ENCODE results near the gene KRTAP12-1.

KRTAP12-1 gene

DNA sequence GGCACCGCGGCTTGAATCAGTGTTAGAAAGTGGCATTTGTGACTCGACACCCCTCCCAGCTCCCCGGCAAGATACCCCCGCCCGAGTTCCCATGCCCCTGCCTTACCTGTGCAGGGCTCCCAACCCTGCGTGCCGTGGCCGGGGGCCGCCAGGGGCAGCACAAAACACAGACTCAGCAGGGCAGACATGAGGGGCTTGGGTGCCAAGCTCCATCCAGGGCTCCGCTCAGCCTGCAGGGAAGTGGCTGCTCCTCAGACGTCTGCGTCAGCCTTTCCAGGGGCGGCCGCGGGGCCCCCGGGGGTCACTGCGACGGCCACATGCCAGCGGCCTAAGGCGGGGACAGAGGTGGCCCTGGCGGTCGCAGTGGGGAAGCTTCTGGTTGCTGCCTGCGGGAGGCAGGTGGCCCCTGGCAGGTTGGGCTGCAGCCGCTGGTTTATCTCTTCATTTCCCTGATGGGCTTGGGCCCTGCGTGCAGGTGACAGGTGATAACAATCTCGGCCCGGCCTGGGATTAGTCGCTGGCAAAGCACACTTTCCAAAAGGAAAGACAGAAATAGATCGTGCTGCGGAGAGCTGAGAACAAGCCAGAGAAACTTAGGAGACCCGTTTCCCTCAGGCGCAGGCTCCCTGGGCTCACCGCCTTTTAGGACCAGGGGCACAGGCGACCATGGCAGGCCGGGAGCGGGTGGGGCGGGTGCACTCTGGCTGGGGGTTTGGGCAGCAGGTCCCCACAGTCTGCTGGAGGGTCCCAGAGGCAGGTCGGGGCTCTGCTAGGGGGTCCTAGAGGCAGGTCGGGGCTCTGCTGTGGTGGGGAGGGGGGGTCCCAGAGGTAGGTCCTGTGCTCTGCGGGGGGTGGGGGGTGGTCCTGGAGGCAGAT lies 29.6 kb upstream of the KRTAP12-1 start, which contains the start of gene TSPEAR:
Gene TSPEAR, minus strand, starts transcription at position 246 of the 876 bp plus-strand sequence. Its CDS starts 58 bp downstream, at position 188.
- no peak for DNase-seq (ENCODE audit: low read depth, low spot score)

GRCh38 chr21:44710756-44711326 lies 28.9 kb upstream of the KRTAP12-1 start:
- no peak for DNase-seq (ENCODE audit: low read depth, low spot score)

DNA sequence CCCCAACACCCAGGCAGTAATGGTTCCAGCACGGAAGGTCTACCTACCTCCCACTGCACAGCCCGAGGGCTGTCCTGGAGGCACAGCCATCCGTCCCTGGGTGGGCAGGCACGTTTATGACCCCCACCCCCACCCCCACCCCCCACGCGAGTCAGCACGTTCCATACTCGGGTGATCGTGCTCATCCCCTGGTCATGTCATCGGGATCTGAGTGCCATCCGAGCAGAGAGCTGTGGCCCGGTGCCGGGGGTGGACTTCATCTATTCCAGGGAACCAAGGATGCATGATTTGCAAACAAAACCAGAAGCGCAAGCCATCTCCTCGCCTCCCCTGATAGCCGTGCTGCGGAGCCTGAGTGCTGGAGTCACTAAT lies 28.3 kb upstream of the KRTAP12-1 start:
- no peak for DNase-seq (ENCODE audit: low read depth, low spot score)

- no peak for DNase-seq (ENCODE audit: low read depth, low spot score)
These were observed 27.7 kb upstream of the KRTAP12-1 start for GRCh38 chr21:44709426-44710293.

- no peak for DNase-seq (ENCODE audit: low read depth, low spot score)
These were observed 27.0 kb upstream of the KRTAP12-1 start for GRCh38 chr21:44708866-44709425.

DNA sequence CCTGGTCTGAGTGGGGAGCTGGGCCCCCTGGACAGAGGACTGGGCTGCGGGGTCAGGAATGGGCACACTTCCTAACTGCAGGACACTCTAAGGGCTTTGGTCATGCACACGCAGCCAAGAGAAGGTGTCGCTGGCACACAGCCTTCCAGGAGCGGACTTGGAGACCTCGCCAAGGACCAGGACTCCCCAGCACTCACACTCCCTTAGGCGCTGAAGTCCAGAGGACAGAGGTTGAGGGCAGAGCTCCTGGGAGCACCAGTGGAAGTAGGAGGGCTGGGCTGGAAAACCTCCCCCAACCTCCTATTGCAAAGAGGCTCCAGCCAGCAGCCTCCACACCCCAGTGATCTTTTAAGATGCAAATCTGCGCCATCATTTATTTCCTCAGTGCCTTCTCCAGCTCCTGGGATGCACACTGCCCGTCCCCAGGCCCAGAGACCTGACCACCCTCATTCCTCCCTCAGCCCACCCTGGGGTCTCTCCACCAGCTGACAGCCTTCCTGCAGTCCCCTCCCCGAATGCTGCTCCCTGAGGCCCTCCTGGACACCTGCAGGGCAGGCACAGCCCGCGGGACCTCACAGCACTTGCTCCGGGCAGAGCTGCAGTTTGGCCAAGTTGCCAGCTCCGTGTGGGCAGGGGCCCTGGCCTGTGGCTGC lies 26.4 kb upstream of the KRTAP12-1 start:
- DNase-seq (ENCODE audit: low read depth, low spot score), result no peak

- no peak for DNase-seq (ENCODE audit: low read depth, low spot score)
These were observed 25.0 kb upstream of the KRTAP12-1 start for GRCh38 chr21:44706706-44707581.

DNA sequence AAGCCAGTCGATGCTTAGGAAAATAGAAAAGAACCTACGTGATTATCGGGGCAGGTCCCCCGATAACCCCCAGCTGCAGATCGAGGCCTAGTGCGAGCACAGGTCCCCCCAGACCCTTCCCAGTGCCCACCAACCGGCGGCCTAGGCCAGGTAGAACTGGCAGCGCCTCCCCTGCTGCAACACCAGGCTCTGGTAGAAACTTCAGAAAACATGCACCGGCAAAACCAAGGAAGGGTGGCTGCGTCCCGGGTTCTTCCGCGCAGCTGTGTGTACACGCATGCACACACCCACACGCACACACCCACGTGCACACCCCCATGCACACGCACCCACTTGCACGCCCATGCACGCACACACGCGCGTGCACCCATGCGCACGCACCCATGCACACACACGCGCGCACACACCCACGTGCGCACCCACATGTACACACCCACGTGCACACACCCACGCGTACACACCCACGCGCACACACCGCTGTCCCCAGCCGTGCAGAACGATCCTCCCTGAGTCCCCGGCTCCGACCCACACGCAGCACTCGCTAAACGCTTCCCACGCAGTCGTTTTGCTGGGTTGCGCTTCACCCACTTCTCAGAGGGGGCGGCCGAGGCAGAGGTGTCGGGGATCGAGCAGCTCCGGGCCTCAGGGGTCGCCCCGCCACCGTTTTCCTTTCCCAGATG lies 24.2 kb upstream of the KRTAP12-1 start:
- DNase-seq (ENCODE audit: low read depth, low spot score), result no peak

DNA sequence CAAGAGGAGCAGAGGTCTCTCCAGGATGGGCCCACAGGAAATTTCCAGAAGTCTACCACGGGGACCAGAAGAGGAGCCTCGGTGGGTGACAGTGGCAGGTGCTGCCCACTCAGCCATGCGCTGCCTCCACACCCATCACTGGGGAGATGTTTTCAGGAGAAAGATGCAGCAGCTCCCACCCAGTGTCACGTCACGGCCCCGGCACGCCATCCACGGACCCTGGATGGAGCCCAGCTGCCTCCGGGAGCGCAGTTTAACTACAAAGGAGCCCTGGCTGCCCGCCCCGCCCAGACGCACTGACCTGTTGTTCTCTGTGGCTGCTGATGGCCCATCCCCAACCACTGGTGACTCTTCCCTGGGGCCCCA lies 22.7 kb upstream of the KRTAP12-1 start:
- no peak for DNase-seq (ENCODE audit: low read depth, low spot score)

DNA sequence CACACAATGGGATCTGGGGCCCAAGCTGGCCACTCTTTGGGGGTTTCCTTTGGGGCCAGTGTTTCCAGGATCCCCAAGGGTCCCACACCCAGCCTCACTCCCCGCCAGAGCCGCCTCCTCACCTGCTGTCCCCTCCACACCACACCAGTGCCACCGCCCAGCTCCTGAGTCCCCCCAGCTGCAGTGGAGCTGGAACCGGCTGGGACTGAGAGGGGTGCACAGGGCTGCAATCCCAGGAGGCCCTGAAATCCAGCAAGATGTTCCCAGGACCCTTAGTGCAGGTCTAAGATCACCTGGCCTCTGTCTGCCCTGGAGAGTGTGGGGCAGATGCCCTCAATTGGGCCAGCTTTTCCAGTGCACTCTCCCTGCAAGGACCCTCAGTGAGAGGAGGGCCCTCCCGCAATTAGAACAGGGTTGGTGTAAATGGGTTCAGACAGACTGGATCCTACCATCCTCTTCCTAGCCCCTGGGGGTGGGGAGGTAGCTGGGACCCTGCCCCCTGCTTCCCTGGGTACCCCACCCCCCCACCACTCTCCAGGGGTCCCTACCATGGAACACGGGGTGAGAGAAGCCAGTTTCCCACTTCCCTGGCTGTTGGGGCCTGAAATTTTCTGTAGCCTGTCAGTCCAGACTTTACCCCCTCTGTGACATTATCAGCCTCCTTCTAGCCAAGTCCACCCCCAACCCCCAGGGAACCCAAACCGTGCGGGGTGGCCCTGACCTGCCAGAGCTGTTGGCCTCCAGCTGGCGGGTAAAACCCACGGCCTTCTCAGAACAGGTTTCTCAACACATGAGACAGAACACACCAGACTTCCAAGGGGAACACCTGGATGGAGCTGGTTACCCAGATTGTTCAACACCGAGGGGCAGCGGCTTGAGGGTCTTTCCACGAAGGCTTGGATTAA lies 22.0 kb upstream of the KRTAP12-1 start:
- no peak for DNase-seq (ENCODE audit: low read depth, low spot score)

DNA sequence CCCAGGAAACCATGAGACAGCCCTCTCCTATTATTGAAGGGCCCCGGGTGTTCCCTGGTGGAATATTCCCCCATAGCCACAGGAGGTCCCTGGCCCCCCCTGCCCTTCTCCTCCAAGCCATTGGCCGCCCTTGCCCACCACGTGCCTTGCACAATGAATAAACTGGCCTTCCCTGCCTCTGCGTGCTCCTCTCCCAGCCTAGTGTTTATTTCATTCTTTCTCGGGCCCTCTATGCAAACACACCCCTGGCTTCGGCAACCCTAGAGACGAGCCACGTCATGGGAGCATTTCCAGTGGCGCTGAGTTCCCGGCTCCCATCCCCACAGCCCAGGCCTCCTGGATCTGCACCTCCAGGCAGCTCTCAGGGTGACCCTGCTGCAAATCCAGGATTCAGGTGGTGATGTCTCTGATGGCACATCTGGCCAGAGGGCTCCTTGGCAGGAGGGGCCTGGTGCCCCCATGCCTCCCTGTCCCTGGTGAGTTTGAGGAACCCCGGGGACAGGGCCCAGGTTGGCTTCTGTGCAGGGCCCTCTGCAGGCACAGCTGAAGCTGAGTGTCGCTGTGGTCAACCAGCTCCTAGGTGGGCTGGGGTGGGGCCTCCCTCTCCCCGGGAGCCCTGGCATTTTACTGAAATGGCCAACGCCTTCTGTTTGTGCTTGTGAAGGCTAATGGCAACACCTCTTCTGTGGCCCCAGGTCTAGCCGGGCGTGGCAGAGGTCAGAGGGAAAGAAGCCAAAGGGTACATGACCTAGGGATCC lies 21.2 kb upstream of the KRTAP12-1 start:
- no peak for DNase-seq (ENCODE audit: low read depth, low spot score)

- DNase-seq (ENCODE audit: low read depth, low spot score), result no peak
These were observed 20.4 kb upstream of the KRTAP12-1 start for GRCh38 chr21:44702111-44702972.

DNA sequence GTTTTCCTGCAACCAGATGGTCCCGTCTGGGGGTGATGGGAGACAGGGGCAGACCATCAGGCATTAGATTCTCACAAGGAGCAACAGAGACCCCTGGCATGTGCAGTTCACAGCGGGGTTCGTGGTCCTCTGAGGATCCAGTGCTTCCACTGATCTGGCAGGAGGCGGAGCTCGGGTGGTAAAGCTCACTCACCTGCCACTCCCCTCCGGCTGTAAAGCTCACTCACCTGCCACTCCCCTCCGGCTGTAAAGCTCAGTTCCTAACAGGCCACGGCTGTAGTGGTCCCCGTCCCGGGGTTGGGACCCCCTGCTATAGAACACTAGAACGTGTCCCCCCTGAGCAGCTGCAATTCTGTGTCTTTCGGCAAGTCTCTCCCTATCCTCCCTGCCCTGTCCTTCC lies 19.6 kb upstream of the KRTAP12-1 start:
- no peak for DNase-seq (ENCODE audit: low read depth, low spot score)

GRCh38 chr21:44701023-44701400 lies 19.0 kb upstream of the KRTAP12-1 start:
- no peak for DNase-seq (ENCODE audit: low read depth, low spot score)

DNA sequence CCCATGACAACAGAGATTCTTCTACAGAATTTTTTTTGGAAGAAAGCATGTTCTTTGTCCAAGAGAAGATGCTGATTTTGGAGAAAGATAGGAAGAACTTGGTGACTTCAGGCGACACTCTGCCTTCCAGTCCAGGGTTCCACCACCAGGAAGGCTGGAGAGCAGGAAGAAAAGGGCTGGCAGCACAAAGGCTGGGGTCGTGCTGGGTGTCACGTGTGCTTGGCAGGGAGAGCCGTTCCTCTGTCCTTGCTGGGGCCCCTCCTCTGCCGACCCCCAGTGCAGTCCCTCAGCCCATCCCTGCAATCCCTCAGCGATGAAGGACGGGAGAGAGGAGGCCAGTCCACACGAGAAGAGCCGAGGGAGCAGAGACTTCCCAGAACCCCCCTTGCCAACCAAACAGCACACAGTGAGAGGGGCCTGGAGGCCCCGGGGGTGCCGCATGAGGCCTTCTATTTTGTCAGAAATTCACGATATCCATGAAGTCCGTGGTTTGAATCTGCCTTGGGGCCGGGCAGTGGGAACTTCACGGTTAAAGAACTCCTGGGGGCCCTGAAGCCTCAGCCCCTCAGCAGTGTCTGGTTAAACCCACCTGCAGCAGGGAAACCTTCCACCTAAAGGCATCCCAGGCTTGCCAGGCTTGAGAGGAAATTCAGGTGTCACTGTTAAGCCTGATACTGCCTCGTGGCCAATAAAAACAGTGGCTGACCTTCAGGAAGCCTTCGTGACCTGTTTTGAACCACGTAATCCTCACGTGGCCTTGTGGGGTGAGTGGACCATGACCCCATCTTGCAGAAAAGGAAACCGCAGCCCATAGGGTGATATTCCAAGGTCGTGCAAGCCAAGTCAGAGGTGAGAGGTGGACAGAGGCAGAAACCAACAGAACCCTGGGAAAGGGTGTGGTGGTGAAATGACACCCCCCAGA lies 18.4 kb upstream of the KRTAP12-1 start:
- DNase-seq (ENCODE audit: low read depth, low spot score), result no peak

DNA sequence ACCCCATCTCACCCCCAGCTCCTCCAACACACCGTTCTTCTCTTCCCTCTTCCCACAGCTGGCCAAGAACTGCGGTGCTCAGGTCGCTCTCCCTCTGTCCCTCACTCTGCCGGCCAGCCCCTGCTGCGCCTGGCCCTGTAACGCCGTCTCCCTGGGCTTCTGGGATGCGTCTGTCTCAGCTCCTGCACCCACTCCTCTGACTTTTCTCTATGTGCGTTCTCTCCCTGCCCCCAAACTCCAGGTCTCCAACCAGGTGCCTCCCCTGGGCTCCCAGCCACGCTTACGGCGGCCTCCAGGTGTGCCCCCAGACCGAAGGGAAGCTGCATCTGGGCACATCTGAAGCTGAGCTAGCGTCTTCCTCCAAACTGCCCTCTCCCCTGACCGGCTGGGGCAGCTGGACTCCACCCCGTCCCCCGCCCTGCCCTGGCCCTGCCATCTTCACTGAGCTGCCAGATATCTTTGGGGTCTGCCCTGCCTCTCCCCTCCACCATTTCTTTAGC lies 17.6 kb upstream of the KRTAP12-1 start:
- no peak for DNase-seq (ENCODE audit: low read depth, low spot score)
